Coronary artery (tissue), 2 donors: Measurements from ENCODE around the gene TECPR1.

Experiments
- DNase-seq: peaks from one replicate; pipeline ENCODE4 v3.0.0-alpha.2; 2017; ENCODE audit warnings: low spot score
- H3K27ac ChIP-seq, 2 donors: fragments of 200-600 bp; sonication (generic); one replicate each; pipeline ENCODE4 v1.5.1; 2016 to 2019
- H3K4me3 ChIP-seq: fragments of 200-600 bp; sonication (generic); 2 replicates; pipeline ENCODE4 v1.5.1; 2016; ENCODE audit warnings: mild to moderate bottlenecking, moderate library complexity
- TF ChIP-seq, protein P1 (sequence below): fragments of 200-600 bp; sonication (generic); IDR thresholded peaks from one replicate; pipeline ENCODE4 v1.5.1; 2019; ENCODE audit warnings: antibody characterized with exemption

The TECPR1 gene

DNA sequence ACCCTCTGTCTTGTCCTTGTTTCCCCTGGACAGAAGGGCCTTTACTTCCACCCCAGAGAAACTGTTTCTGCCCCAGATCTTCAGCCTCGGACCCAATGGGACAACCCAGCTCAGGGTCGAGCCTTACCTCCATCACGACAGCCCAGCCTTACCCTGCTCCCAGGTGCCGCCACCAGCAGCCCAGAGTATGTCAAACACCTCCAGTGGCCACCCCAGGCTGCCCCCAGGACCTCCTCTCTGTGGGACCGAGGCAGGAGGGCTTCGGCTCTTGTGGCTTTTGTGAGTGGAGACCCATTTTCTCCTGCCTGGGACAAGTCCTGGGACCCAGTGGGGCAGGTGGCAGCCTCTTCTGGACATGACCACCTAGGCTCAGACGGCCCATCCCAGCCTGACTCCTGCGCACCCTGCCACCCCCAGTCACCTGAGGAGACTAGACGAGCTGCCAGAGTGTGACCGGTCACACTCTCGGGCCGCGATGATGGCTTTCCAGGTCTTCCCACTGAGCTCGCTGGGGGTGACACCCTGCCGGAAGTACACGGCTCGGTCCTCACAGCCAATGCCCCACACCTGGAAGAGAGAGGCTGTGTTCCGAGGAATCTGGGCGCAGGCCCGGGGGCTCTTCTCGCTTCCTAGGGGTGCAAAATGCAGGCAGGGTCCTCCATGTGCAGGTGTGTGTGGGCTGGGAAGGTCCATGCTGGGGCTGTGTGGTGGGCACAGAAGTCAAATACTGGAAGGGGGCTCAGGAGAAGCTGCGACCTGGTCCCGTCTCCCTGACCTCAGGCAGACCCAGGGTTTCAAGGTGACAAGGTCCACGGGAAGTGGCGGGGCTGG lies 15.5 kb downstream of the TECPR1 start:
- DNase-seq = peak; percentile 72
- no peak overlapping the region for H3K27ac ChIP-seq
- TF ChIP-seq, protein P1, sequence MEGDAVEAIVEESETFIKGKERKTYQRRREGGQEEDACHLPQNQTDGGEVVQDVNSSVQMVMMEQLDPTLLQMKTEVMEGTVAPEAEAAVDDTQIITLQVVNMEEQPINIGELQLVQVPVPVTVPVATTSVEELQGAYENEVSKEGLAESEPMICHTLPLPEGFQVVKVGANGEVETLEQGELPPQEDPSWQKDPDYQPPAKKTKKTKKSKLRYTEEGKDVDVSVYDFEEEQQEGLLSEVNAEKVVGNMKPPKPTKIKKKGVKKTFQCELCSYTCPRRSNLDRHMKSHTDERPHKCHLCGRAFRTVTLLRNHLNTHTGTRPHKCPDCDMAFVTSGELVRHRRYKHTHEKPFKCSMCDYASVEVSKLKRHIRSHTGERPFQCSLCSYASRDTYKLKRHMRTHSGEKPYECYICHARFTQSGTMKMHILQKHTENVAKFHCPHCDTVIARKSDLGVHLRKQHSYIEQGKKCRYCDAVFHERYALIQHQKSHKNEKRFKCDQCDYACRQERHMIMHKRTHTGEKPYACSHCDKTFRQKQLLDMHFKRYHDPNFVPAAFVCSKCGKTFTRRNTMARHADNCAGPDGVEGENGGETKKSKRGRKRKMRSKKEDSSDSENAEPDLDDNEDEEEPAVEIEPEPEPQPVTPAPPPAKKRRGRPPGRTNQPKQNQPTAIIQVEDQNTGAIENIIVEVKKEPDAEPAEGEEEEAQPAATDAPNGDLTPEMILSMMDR = no peak
- H3K4me3 ChIP-seq = no peak overlapping the region

DNA sequence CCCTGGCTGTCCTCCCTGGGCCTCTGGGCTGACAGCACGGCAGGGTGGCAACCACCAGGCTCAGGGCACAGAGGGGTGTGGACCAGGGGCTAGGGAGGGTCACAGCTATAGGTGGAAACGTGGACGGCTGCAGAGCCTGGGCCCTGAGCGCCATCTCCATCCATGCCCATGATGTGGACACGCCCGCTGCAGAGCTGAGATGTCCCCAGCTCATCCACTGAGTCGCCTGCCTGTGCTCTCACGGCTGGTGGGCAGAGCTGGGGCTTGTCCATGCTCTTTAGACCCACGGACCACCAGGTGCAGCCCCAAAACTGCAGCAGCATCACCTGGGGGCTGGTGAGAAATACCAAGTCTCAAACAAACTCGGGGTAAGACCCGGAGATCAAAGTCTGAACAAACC lies 16.1 kb downstream of the TECPR1 start:
- H3K27ac ChIP-seq = no peak overlapping the region
- DNase-seq = peak; percentile 69
- H3K4me3 ChIP-seq = no peak overlapping the region
- TF ChIP-seq, protein P1 = no peak

DNA sequence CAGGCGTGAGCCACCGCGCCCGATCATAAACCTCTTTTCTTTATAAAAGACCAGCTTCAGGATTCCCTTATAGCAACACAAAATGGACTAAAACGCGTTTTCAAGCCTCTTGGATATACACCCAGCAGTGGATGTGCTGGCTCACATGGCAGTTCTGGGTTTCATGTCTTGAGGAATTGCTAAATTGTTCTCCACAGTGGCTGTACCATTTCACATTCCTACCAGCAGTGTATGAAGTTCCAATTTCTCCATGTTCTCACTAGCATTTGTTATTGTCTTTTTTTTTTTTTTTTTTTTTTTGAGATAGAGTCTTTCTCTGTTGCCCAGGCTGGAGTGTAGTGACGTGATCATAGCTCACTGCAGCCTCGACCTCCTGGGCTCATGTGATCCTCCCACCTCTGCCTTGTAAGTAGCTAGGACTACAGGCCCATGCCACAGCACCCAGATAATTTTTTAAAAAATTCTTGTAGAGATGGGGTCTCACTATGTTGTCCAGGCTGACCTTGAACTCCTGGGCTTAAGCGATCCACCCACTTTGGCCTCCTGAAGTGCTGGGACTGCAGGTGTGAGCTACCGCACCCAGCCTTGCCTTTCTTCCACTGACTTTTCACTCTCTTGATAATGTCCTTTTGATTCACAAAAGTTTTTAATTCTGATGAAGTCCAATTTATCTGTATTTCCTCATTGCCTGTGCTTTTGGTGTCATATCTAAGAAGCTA lies 17.4 kb downstream of the TECPR1 start:
- TF ChIP-seq, protein P1 = no peak
- H3K4me3 ChIP-seq = no peak overlapping the region
- H3K27ac ChIP-seq = no peak overlapping the region
- no peak for DNase-seq

DNA sequence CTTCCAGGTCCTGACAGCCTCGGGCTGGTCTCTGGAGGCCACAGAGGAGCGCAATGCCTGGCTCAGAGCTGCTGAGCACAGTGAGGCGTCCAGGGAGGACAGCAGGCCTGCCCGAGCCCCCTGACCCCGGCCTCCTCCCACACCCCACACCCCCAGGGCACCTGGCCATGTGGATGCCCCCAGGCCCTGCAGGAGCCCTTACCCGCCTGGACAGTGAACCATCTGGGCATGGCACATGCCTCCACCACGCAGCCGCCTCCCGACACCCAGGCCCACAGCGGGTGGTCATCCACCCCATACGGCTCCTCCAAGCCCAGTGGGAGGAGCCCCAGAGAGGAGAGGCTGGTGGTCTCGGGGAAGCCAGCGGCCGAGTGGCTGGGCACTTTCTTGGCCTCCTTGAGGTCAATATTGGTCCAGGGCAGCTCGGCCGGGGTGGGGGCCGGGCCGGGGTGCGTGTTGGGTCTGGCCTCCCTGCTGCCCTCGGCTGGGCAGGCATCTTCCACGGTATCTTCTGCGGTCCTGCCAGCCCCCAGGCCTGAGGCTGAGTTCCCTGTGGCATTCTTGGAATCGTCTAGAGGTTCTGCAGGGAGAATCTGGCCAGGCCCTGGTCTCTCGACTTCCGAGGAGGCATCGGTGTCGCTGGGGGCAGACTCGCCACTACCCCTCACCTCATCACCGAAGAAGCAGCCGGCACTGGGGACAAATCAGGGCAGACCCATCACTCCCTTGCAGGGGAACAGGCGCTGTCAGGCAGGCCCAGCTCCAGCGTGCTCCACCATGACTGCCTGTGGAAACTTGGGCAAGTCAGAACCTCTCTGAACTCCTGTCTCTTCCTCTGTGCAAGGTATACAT lies 18.6 kb downstream of the TECPR1 start:
- Histone ChIP-seq H3K4me3 (no peak overlapping the region), H3K27ac (no peak overlapping the region)
- peak; percentile 66 for DNase-seq
- TF ChIP-seq, protein P1 = no peak

DNA sequence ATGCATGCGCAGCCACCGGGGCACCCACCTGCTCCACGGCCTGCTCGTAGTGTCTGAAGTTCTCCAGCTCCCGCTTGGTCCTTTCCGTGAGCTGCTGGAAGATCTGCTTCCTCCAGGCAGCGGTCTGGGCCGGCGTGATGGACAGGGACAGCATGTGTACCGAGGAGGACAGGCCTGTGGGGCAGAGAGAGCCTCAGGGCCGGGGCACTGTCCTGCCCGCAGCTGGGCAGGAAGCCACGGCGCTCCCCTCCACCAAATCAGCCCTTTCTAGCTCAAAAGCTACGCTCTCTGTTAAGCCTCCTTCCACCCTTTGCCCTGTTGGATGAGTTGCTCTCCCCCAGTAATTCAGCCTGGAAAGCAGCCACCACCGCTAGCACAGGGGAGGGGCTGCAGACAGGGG lies 19.2 kb downstream of the TECPR1 start:
- no peak overlapping the region for H3K4me3 ChIP-seq
- no peak overlapping the region for H3K27ac ChIP-seq
- no peak for DNase-seq

DNA sequence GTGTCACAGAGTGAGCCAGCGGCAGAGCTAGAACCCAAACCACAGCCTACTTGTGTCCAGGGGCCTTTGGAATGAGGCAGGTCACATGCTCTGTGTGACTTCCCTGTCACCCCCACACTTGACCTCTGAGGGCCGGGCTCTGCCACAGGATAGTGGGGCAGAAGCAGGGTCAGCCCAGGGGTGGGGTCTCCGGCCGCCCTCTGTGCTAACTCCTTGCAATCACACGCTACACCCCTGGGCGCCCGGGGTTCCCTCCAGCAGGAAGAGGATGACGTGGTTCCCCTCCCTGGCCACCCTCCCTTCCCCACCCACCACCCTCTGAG lies 19.8 kb downstream of the TECPR1 start:
- H3K27ac ChIP-seq = no peak overlapping the region
- DNase-seq = no peak
- TF ChIP-seq, protein P1 = no peak
- H3K4me3 ChIP-seq = no peak overlapping the region

More for the DNA sequence above, 19.2 kb downstream of the TECPR1 start:
- TF ChIP-seq, protein P1 = no peak
